NOMO-1 treated with dmso at 0.1 percent for 144 hours (cell line): ENCODE results near the gene SKAP1.
A peak's percentile ranks its signal among the peaks of the same experiment; 100 is the strongest.

Experiments
- DNase-seq: peaks from one replicate; lab custom pipeline; 2025; ENCODE audit not compliant: unreplicated experiment; lab: John Stamatoyannopoulos, UW

SKAP1 gene

DNA sequence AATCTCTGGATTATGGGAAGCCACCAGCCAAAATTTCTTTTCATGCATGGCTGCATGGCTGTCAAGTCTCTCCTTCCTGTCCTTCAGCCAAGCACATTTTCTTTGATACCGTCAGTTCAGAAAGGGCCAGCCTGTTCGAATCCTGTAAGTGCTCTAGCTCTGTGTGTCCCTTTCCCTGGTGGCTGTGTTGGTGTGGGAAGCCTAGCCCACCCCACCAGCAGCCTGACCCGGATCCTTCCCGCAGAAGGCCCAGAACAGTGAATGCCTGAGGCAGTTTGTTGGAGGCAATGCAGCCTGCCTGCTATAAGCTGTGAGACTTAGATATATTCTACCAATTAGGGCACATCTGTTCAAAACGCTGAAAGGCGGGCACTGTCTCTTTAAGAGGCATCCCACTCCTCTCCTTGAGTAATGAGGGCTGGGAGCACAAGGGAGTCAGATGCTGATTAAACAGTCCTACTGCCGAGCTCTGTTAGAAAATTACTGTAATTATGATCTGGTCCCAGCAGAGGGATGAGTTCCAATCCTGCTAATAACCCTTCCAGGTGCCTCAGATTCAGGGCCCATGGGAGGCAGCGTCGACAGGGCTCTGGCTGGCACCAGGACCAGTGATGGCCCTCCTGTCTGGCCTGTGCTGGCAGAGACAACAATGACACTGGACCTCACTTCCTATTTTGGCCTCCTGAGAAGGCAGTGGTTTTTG is 304.0 kb downstream of the SKAP1 start:
- DNase-seq = no peak

DNA sequence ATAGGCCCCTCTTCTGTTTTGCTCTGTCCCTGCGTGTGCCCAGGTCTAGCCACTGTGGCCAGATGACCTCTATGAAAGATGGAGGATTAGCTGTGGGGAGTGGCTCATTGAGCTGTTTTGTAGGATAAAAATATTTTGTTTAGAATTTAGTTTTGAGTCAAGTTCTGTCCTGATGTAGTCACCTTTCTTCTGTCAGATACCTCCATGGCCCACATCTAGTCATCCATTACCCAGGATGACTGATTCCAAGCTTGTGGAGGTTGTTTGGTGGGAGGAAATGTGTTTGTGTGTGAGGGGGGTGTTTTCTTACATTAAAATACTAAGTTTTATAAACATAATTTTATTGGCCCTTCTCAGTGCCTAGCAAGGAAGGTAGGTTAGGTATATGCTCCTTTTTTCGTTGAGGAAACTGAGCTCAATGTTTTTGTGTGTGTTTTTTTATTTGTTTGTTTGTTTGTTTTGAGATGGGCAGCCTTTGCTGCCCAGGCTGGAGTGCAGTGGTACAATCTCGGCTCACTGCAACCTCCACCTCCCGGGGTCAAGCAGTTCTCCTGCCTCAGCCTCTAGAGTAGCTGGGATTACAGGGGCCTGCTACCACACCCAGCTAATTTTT is 306.1 kb downstream of the SKAP1 start:
- no peak for DNase-seq

DNA sequence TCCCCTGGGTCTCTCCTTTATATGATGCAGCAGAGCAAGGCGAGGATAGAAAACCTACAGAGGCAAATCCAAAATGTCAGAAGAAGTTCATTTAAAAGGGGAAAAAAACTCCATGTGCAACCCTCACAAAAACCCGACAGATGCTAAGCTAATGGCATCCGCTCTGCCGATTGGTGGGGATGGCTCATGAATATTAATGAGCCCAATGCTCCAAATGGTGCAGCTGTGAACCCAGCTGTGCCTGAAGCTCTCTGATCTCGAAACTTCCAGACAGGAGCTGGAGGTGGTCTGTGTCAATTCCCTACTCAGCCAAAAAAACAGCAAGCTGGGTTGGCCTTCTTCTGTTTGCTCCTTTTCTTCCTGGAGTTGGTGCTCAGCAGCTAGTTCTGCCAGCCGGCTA is 306.9 kb downstream of the SKAP1 start:
- no peak for DNase-seq

DNA sequence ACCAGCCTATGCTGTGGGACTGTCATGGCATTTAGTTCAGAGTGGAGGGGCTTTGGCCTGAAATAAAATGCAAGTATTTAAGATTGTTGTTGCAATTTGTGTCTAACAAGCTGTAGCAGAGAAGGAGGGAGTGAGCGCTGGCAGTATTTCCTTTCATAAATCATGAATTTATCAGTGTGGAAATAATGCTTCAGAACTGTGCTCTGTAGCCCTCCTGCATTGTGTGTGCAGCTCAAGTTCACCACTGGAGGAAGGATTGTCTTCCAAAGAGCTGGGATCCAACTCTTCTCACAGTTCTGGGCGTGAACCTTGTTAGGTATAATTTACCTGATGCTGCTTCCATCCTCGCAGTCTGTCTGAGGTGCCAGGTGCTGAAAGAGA is 307.4 kb downstream of the SKAP1 start:
- no peak for DNase-seq

DNA sequence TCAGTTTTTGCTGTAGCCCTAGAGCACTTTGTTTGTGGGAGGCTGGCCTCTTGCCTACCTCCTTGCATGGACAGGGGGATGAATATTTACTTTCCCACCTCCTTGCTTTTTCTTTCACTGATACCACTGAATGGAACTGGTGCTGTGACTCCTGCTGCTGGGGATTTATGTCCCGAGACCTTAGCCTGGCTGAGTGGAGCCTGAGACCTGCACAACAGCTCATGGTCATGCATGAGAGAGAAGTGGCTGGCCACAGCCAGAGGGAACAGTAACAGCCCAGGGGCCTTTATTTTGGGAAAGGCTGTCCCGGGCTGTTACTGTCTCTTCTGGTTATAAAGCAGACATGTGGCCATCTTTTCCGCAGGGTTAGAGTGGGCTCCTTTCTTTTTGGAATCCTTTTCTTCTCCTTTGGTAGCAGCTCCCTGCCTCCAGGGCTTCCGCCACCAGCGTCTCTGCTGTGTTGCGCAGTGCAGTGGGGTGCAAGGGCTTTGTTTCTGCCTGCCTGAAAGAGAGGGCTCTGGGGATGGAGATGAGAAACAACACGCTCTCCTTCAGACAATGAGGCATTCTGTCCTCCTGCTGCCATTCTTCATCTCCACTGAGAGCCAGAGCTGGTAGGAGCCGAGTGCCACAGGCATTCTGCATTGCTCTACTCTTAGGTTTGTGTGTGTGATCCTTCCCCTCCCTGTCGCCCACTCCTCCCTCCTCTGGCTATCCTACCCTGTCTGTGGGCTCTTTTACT is 307.9 kb downstream of the SKAP1 start:
- no peak for DNase-seq

DNA sequence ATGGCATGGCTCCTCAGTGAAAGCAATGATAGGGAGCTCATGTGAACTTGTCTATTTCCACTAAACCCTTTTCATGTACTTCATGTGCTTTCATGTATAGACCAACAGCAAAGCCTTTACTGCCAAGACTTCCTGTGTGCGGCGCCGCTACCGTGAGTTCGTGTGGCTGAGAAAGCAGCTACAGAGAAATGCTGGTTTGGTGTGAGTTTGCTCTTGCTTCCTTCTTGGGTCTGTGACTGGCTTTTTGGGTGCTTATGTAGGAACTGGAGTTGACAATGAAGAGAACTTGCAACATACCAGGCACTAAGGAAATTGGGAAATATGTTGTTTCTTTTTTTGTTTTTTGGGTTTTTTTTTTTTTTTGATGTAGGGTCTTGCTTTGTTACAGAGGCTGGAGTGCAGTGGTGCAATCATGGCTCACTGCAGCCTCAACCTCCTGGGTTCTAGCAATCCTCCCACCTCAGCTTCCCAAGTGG is 316.8 kb downstream of the SKAP1 start:
- DNase-seq = peak; percentile 92

DNA sequence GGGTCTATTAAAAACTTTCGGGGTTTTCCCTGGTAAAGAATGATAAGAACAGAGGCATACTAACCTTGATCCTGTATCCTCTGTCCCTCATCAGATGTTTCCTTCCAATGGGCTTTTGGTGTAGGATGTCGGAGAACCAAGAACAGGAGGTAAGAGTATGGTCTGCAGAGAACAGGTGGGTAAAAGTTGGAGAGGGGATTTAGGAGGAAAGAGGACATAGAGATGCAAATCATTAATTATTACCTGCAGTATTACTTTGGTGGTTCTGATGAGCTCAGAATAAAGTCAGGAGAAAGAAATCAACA is 318.1 kb downstream of the SKAP1 start:
- DNase-seq = no peak

DNA sequence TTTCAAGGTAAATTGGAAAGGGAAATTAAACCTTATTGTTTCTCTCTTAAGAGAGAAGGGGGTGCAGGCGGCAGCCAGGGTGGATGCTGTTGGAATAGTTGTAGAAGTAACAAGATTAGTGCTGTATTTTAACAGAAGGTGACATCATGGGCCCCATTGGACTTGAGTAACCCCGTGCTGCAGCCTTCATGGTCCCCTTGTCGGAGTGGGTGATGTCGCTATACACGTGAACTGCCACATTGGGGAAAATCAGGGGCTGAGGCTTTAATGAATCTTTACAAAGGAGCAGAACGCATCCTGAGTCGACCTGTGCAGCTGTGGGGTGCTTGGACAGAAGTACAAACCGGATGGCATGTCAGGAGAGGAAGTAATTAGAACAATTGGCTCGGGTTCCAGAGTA is 319.3 kb downstream of the SKAP1 start:
- no peak for DNase-seq

DNA sequence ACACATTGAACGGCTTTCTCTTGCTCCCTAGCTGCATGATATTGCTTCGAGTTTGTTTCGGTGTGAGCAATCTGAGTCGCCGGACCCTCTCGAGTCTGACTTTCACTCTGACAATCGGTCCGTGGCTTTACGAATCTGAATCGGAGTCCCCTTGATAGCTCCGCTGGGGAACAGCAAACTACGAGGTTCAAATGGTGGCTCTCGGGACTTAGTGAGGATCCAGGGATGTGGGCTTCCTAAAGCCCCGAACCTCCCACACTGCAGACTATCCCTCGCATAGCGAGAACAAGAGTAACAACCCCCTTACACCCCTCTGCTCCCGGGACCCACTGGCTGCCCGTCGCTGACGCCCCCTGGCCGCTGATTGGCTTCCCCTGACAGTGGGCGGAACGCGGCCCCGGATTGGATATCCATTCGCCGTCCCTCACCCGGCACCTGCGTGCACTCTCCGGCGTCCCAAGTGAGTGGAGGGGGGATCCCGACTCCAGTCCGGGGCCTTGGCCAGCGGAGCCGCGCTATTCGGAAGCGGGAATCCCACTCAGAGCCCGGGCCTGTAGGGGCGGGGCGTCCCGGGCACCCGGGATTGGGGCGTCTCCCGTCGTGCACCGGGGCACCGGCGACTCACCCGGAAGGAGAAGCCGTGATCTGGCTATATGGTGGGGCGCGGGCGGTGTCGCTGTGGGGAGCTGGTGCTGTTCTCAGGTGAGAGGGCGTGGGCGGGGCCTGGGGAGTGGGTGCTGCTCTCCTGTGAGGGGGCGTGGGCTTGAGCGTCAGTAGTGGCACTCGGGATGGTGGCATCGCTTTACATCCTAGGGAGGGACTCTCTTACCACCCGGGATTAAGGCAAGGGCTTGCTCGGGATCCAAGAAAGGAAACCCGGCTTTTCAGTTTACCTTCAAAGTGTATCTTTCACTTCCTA is 322.6 kb downstream of the SKAP1 start, which contains the start of gene SNX11:
Gene SNX11, plus strand, starts transcription at position 630 of the 919 bp plus-strand sequence. CDS start 4,278 bp downstream, outside the sequence.
- DNase-seq = peak; percentile 78

DNA sequence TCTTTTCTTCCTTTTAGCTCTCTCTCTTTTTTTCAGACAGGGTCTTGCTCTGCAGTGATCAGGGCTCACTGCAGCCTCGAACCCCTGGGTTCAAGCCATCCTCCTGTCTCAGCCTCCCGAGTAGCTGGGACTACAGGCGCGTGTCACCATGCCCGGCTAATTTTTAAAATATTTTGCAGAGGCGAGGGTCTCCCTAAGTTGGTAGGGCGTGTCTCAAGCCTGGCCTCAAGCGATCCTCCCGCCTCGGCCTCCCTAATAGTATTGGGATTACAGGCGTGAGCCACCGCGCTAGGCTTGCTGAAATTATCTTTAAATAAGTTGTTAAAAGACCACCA is 323.2 kb downstream of the SKAP1 start:
- DNase-seq = no peak

DNA sequence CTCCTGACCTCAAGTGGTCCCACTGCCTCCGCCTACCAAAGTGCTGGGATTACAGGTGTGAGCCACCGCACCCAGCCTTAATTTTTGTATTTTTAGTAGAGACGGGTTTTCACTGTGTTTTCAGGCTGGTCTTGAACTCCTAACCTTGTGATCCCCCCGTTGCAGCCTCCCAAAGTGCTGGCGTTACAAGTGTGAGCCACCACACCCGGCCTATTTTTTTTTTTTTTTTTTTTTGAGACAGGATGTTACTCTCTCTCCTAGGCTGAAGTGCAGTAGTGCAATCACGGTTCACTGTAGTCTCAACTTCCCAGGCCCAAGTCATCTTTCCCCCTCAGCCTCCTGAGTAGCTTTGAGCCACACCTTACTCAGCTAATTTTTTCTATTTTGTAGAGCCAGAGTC is 325.6 kb downstream of the SKAP1 start:
- DNase-seq = no peak

DNA sequence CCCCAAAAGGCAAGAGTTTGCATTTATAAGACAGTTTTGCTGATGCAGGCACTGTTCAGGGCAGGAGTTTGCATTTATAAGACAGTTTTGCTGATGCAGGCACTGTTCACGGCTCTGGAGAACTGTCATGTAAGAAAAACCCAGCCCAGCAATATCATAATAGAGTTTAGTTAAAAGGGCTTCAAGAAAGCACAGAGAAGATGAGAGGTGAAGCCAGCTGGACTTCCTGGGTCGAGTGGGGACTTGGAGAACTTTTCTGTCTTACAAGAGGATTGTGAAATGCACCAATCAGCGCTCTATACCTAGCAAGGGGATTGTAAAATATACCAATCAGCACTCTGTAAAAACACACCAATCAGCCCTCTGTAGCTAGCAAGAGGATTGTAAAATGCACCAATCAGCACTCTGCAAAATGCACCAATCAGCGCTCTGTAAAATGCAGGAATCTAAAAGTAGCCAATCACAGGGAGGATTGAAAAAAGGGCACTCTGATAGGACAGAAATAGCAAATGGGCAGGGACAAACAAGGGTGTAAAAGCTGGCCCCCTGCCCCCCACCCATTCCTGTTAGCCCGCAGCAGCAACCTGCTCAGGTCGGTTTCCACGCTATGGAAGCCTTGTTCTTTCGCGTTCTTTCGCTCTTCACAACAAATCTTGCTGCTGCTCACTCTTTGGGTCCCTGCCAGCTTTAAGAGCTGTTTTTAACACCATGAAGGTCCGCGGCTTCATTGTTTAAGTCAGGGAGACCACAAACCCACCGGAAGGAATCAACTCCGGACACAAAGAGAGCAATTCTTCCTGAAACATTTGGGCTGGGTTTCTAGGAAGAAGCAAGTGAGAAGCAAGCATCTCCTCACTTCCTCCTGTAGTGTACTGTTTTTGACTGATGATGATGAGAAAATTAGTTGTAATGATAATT is 327.0 kb downstream of the SKAP1 start:
- no peak for DNase-seq

DNA sequence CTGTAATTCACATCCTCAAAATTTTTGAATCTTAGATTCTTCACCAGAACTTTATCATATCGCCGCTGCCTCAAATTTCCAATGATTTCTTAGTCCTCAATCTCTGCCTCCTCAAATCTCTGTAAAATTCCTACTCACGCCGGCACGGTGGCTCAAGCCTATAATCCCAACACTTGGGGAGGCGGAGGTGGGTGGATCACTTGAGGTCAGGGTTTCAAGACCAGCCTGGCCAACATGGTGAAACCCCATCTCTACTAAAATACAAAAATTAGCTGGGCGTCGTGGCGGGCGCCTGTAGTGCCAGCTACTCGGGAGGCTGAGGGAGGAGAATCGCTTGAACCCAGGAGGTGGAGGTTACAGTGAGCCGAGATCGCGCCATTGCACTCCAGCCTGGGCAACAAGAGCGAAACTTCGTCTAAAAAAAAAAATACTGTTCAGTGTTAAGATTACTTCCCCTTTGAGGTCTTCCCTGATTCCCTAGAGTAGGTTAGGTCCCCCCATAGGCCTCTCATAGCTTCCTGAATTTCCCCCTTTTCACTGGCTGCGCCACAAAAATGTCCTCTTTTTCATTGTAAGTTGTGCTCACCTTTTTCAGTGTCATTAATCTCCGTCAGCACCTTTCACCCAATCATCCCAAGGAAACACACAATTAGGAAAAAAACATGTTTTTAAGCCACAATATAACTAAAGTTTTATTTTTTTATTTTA is 327.8 kb downstream of the SKAP1 start:
- DNase-seq = no peak

DNA sequence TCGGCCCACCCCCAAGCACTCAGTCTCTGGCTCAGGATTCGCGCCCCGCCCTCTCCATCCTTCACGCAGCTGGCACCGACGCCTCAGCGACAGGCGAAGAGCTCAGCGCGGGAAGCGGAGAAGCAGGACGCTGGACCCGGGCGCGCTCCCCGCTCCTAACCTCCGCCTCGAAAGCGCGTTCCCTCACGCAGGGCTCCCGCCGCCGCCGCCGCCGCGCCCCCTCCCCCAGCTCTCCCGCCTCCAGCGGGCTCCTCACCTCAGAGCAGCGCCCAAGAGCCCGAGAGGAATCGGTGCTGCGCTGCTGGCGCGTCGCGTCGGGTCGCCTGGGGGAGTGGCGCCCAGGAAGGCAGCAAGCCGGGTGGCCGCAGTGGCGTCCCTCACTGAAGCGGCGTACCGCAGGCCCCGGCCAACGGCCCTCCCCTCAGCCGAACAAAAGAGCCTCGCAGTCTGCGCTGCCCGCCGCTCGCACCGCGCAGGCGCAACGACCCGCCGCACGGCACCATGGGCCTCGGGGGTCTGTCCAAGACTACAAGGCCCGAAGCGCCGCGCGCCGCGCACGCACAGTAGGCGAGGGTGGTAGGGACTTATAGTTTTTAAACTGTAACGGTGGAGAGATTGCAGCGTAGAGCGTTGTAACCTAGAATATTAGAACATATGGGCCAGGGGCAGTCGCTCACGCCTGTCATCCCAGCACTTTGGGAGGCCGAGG is 328.8 kb downstream of the SKAP1 start, which contains the start of gene CBX1:
Gene CBX1, minus strand, starts transcription at position 467 of the 709 bp plus-strand sequence. CDS start 24,474 bp downstream, outside the sequence.
- peak; percentile 89 for DNase-seq

DNA sequence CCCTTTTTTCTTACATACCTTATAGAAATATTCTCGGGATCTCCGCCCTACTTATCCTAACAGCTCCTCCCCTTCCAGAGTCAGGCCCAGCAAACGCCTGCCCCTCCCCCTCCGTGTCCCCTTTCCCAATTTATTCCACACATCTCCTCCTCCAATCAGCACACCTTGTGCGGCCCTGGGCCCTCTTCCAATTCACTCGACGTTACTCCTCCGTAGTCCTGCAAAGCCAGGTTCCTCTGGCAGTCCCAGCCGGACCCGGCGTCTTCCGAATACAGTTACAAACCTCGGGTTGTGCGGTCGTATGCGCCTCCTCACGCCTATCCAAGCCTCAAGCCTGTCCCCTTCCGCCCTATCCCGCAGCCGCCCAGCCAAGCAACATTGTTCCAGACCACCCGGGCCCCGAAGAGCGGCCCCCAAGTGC is 329.4 kb downstream of the SKAP1 start:
- no peak for DNase-seq

DNA sequence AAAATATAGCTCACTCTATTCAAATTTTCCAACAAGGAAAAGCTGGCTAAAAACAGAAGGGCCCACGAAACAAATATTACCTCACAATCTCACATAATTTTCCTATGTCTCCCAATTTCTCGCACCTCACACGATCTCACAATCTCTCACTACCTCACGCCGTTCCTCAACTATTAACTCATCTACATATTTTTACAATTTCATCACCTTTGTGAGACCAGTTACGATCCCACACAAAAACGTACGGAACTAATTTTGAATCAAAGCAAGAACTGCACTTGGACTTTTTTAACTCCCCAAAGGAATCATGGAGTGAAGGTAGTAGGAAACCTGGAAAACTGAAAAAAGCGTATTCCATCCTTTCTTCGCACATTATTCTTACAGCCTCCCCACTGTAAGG is 329.9 kb downstream of the SKAP1 start:
- no peak for DNase-seq

DNA sequence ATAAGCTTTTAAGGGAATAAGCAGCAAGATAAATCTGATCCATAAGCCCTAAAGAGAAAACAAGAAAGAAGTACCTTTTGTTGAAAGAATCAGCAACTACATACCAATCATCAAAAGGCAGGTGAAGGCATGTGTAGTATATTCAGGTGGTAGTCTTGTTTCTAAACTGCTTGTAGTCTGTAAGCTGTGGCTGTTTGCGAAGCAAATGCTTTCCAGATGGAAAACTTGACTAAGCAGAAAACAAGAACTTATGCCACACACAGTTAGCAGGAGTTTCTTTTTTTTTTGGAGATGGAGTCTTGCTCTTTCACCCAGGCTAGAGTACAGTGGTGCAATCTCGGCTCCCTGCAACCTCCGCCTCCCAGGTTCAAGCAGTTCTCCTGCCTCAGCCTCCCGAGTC is 334.4 kb downstream of the SKAP1 start:
- no peak for DNase-seq

DNA sequence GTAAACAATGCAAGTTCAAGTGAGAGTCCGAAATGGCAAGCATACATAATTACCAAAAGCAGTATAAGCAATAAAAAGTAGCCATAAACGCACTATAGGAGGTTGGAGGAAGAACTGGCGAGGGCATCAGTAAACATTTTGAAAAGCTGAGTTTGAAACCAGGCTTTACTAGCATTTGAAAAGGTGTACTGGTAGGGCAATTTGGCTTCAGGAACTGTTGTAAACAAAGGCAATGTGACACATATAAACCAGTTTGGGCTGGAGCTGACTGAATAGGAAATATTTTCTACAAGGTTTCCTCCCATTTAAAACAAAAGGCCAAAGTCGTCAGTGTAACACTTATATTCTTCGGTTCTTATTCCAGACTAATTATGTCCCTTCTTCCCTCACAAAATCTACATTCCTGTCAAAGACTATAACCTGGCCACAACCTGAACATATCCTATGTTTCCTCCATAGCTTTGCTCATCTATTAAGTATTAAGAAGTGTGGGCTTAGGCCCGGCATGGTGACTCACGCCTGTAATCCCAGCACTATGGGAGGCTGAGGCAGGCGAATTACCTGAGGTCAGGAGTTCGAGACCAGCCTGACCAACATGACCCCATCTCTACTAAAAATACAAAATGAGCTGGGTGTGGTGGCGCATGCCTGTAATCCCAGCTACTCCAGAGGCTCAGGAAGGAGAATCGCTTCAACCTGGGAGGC is 336.5 kb downstream of the SKAP1 start:
- no peak for DNase-seq
